Jurkat, Clone E6-1 (cell line): ENCODE measurements around the gene SHBG.
A peak's percentile ranks its signal among the peaks of the same experiment; 100 is the strongest.
"Not testable (repeated sequence)": the region's sequence is repeated elsewhere in the genome, so short reads cannot be mapped to it uniquely, and the experiment has no call there.

Experiments used
- DNase-seq: peaks from one replicate; pipeline ENCODE4 v3.0.0-alpha.2; 2011; ENCODE audit warnings: low read depth, low spot score
- H3K4me3 ChIP-seq: 2 replicates; pipeline ENCODE4 v1.5.1; 2011; ENCODE audit warnings: mild to moderate bottlenecking, low read length, control low read depth, moderate library complexity

Gene SHBG

GRCh38 chr17:7640783-7641182 is 10.8 kb downstream of the SHBG start:
- no peak for DNase-seq
- no peak overlapping the region for H3K4me3 ChIP-seq

- not testable (repeated sequence) for H3K4me3 ChIP-seq, DNase-seq
These were observed 11.7 kb downstream of the SHBG start for GRCh38 chr17:7641635-7642034.

GRCh38 chr17:7644775-7645174 is 14.8 kb downstream of the SHBG start:
- no peak overlapping the region for H3K4me3 ChIP-seq
- DNase-seq = no peak

DNA sequence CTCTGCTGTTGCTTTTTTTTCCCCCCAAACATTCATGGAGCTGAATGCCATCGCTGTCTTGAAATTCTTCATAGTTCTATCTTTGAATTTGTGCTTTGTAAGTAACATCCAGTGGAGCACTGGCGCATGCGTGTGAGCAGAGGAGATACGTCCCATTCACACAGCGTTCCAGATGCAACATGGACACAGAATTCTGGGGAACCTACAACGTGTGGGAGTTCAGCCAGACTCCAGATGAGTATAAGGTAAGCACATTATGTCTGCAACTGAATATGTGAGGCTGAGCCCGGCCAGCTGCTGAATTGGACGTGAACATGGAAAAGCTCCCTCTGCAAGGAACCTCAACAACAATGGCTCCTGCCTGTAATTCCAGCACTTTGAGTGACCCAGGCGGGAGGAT is 16.5 kb downstream of the SHBG start:
- no peak overlapping the region for H3K4me3 ChIP-seq
- DNase-seq = no peak

GRCh38 chr17:7647018-7647417 is 17.1 kb downstream of the SHBG start:
- no peak for DNase-seq
- H3K4me3 ChIP-seq = no peak overlapping the region

DNA sequence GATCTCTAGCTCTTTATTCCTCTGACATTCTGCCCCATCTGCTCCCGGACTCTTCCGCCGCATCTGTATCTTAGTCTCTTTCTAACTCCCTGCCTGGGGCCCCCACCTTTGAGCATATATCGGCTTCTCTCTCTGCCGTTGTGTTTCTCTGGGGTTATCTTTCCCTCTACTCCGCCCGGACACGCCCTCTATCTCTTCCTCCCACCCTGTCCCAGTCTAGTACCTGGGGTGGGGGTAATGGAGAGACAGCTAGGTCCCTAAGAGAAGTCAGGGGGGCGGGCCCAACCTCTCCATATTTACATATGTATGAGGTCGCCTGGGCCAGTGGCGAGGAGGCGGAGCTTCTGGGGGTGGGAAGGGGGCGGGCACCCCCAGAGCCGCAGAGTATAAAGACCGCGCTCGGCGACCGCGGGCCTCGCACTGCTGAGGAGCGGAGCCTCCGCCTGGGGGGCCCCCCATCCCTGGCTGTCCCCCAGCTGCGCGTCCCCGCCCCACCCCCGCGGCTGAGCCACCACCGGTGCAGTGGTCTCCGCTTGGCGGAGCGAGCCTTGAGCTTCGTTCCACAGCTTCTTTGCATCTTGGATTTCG is 20.7 kb downstream of the SHBG start, which contains the start of gene ATP1B2:
TSS of gene ATP1B2 (plus strand) at position 418 of the 588 bp plus-strand sequence. CDS start 593 bp downstream, outside the sequence.
- peak; percentile 66 for DNase-seq
- peak within 1 kb of the TSS; percentile 22; the same call in 1 of the 2 replicates for H3K4me3 ChIP-seq

DNA sequence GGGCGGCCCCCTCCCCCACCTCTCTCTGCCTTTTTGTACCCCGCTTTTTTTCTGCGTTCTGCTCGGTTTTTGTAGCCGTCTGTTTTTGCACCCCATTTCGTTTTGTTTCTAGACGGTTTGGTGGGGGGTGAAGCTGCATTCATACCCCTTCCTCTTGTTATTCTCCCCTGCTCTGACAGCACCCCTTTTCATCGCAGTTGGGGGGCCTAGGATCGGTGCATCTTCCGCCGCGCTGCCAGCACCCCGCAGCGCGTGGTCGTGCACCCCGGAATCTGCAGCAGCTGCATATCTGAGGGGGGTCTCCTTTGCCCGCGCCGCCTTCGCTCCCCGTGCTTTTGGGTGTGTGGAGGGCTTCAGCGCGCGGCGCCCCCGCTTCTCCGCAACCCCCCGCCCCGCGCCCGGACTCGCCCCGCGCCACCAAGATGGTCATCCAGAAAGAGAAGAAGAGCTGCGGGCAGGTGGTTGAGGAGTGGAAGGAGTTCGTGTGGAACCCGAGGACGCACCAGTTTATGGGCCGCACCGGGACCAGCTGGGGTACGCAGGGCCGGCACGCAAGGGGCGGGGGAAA is 21.2 kb downstream of the SHBG start:
- H3K4me3 ChIP-seq = peak overlapping the region; percentile 22; the same call in 1 of the 2 replicates
- no peak for DNase-seq

DNA sequence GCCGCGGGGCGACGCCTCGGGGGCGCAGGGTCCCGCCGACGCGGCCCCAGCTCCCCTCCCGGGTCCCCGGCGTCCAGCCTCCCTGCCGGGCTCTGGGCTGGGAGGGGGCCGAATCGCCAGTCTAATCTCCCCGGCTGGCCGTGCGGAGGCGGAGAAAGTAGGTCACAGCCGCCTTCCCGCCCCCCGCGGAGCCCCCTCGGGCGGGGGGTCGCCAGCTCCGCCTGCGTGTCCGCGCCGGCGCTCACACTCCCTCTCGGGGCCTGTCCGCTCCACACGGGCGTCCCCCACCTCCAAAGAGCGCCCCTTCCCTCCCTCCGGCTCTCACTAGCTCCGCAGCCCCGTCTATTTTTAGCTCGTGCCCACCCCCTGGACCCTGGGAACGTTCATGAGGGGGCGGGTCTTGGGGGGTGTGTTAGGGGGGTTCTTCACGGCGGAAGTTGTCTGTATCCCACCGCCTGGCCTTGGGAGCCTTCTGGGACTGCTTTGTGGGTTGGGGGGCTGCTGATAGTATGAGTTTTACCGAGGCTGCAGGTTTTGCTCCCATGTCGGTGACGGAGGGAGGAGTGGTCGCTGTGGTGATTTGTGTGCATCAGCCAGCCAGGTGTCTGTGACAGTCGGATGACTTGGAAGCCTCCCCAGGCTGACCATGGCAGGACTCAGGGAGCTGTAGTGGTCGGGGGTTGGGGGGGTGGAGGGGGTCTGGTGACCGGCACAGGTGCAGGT is 21.9 kb downstream of the SHBG start:
- no peak for DNase-seq
- no peak overlapping the region for H3K4me3 ChIP-seq

DNA sequence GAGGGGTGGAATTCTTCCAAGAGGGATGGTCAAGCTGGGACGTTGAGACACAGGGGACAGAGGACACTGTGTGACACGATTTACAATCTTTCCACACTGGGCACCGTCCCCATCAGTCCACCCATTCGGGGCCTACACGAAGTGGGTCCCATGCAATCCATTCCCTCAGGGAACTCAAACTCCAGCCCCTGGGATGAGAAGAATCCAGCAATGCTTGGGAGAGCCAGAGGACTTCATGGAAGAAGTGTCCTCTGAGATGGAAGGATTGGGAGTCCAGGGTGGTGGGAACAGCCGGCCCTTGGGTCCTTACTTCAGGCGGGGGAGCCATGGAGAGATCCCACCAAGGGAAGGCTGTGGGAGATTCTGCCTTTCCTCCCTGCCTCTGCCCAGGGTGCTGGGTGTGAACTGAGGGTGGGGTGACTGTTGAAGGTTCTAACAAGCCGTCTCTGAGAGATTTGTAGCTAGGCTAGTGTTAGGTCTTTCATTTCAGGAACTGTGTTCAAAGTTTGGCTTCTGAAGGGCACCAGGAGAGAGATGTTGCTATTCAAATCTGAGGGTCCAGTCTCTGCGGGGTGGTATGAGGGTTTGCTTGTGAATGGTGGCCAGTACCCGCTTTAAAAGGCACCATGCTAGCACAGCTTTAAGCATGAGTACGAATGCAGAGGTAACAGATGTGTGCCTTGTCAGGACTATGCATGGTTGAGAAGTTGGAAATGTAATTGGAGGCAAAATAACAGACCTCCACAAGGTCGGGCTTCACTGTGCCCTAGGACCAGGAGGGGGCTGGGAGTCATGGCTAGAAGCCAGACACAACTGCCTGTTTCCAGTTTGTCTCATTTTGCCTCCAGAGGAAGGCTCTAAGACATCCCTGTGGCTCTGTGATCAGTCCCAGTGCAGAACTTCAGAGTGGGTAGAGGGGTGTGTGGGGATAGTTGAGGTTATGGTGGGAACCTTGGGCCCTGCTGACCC is 22.7 kb downstream of the SHBG start:
- DNase-seq = no peak
- no peak overlapping the region for H3K4me3 ChIP-seq

DNA sequence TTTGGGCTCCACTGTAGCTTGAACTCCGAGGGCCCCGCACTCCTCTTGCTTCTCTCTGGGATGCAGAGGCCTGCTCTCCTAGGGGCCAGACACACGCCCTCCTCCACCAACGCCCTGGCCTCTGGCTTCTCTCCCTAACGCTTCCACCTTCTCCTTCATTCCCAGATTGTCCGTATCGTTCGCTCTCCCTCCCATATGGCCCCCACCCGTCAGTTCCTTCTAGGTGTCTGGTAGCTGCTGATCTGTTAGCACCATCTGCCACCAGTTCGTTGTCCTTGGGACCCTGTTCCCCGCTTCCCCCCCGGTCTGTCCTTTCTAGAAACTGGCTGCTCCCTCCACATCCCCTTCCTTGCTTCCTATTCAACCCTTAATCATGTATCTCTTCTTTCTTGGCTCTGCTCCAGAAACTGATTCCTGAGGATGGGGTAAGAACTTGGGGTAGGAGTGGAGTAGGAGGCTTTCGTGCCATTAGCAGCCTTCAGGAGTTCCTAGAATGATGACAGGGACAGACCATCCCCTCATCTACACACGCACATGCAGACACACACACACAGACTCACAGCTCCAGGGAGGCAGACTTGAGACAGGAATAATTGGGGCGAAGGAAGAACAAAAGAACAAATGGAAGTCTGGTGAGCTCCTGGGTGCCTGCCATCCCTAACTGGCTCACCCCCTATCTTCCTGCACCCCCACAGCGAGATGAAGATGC is 25.1 kb downstream of the SHBG start:
- H3K4me3 ChIP-seq = no peak overlapping the region
- no peak for DNase-seq

GRCh38 chr17:7655541-7655840 is 25.6 kb downstream of the SHBG start:
- DNase-seq = no peak

GRCh38 chr17:7656958-7657609 is 27.1 kb downstream of the SHBG start:
- no peak for DNase-seq
- no peak overlapping the region for H3K4me3 ChIP-seq

More at GRCh38 chr17:7655541-7655840, 25.6 kb downstream of the SHBG start:
- H3K4me3 ChIP-seq = no peak overlapping the region

DNA sequence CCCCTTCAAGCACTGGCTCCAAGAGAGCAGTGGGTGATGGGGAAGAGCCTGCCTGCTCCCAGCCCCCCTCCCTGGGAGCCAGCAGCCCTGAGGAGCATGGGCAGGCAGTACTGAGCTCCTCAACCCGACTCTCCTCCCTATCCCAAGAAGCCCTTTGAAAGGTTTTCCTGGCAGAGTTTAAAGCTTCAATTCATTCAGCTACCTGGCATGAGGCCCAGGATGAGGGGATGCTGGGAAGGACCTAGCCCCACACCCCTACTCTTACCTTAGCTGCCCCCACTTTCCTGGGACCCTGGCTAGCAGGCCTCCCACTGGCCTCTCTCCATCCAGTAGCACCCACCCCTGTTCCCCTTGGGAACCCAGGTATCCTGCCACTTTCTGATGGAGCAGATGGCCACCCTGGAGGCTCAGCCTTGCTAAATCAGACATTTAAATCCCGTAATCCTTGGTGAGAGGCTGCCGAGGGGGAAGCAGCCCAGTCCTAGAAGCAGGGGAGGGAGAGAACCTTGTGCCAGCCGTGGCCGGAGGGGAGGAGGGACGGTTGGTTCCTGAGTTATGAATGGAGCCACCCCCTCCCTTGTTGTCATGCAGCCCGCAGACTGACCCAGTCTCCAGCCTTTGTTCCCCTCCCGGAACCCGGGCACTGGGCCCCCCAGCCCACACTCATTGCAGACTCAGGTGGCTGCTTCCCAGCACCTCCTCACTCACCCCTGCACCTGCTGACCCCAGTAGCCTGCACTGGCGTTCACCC is 37.9 kb downstream of the SHBG start:
- no peak for DNase-seq
- H3K4me3 ChIP-seq = no peak overlapping the region

- DNase-seq = no peak
- H3K4me3 ChIP-seq = no peak overlapping the region
These were observed 38.5 kb downstream of the SHBG start for GRCh38 chr17:7668482-7668881.

DNA sequence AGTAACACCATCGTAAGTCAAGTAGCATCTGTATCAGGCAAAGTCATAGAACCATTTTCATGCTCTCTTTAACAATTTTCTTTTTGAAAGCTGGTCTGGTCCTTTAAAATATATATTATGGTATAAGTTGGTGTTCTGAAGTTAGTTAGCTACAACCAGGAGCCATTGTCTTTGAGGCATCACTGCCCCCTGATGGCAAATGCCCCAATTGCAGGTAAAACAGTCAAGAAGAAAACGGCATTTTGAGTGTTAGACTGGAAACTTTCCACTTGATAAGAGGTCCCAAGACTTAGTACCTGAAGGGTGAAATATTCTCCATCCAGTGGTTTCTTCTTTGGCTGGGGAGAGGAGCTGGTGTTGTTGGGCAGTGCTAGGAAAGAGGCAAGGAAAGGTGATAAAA is 43.3 kb downstream of the SHBG start:
- DNase-seq = no peak
- no peak overlapping the region for H3K4me3 ChIP-seq

- no peak for DNase-seq
- no peak overlapping the region for H3K4me3 ChIP-seq
These were observed 45.0 kb downstream of the SHBG start for GRCh38 chr17:7674934-7675333.

- no peak for DNase-seq
- no peak overlapping the region for H3K4me3 ChIP-seq
These were observed 46.6 kb downstream of the SHBG start for GRCh38 chr17:7676533-7676932.
